SU-DHL-6 (cell line): ENCODE data around the gene SUB1.
"Not testable (repeated sequence)": the region's sequence is repeated elsewhere in the genome, so short reads cannot be mapped to it uniquely, and the experiment has no call there.

Source experiments
- H2AFZ ChIP-seq: fragments of 200-600 bp; sonication (generic); 2 replicates; pipeline ENCODE4 v1.6.1; 2014; ENCODE audit warnings: low read depth, mild to moderate bottlenecking, moderate library complexity, mixed read lengths, antibody characterized with exemption, low read length; ENCODE audit not compliant: severe bottlenecking
- H3F3A ChIP-seq: fragments of 200-600 bp; shearing (Covaris generic); 2 replicates; pipeline ENCODE4 v1.6.0; 2016; ENCODE audit warnings: antibody characterized with exemption, mild to moderate bottlenecking; ENCODE audit not compliant: insufficient read depth
- H3K27ac ChIP-seq: fragments of 200-600 bp; sonication (generic); 2 replicates; pipeline ENCODE4 v1.5.1; 2016; ENCODE audit warnings: low read depth, mild to moderate bottlenecking, low read length, moderate library complexity, mixed read lengths
- H3K27me3 ChIP-seq: fragments of 200-600 bp; sonication (generic), shearing (Covaris generic); 2 replicates; pipeline ENCODE4 v1.6.0; 2014; ENCODE audit warnings: mild to moderate bottlenecking, low read length
- H3K36me3 ChIP-seq: fragments of 200-600 bp; sonication (generic); 2 replicates; pipeline ENCODE4 v1.6.1; 2014; ENCODE audit warnings: mild to moderate bottlenecking, low read length, mixed read lengths
- H3K4me2 ChIP-seq: fragments of 300-600, 200-600 bp; shearing (Covaris generic), sonication (generic); 2 replicates; pipeline ENCODE4 v1.6.0; 2014; ENCODE audit warnings: low read length, low read depth, mild to moderate bottlenecking; ENCODE audit not compliant: poor library complexity, severe bottlenecking
- H3K4me3 ChIP-seq: fragments of 200-600 bp; sonication (generic); 2 replicates; pipeline ENCODE4 v1.5.1; 2014; ENCODE audit warnings: antibody characterized with exemption, low read length, mild to moderate bottlenecking, mixed read lengths; ENCODE audit not compliant: insufficient read depth, poor library complexity, severe bottlenecking
- H3K79me2 ChIP-seq: fragments of 200-600 bp; sonication (generic); 2 replicates; pipeline ENCODE4 v1.6.1; 2014; ENCODE audit warnings: mild to moderate bottlenecking, low read length, moderate library complexity; ENCODE audit not compliant: insufficient read depth
- H3K9ac ChIP-seq: fragments of 200-600 bp; sonication (generic); 2 replicates; pipeline ENCODE4 v1.7.0; 2014; ENCODE audit warnings: mild to moderate bottlenecking, low read length
- H3K9me2 ChIP-seq: fragments of 200-600 bp; sonication (generic); replicated peaks from 2 replicates; pipeline ENCODE4 v1.6.1; 2014; ENCODE audit warnings: low read length; ENCODE audit not compliant: insufficient read depth
- H3K9me3 ChIP-seq: fragments of 200-600 bp; sonication (generic); 2 replicates; pipeline ENCODE4 v1.6.1; 2014; ENCODE audit warnings: low read length, mixed read lengths; ENCODE audit not compliant: insufficient read depth
- H4K20me1 ChIP-seq: fragments of 200-600 bp; sonication (generic); 2 replicates; pipeline ENCODE4 v1.6.1; 2014; ENCODE audit warnings: low read depth, mild to moderate bottlenecking, antibody characterized with exemption, low read length, moderate library complexity, mixed read lengths
- EZH2phosphoT487 ChIP-seq: fragments of 200-600 bp; sonication (generic), shearing (Covaris generic); conservative IDR thresholded peaks from 2 replicates; pipeline ENCODE4 v1.6.1; 2018; ENCODE audit warnings: mild to moderate bottlenecking, antibody characterized with exemption, low read length, moderate library complexity, mixed read lengths
- TF ChIP-seq, protein P1 (sequence below): fragments of 200-600 bp; sonication (generic); IDR thresholded peaks from one replicate; pipeline ENCODE4 v1.5.1; 2017; ENCODE audit warnings: antibody characterized with exemption, mild to moderate bottlenecking, low read length, moderate library complexity; ENCODE audit not compliant: insufficient read depth, poor library complexity, severe bottlenecking

SUB1 gene

DNA sequence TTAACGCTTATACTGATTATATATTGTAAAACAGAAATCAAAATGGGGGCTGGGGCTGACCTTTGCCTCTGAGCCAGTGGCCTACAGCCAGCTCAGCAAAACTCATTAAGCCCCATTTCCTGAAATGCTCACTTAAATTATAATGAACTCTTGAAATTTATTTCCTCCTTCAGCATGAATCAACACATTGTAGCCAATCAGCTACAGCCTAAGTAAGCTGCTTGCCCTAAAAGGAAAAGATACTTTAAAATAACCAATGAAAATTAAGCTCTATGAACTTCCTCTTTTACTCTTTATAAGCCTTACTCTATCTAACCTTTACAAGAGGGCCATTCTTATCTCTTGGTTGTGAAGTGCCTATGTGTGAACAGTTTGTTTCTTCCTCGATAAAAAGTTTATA is 33.5 kb upstream of the SUB1 start:
- Histone ChIP-seq H3K27ac (no peak overlapping the region), H3K4me3 (no peak overlapping the region), H3K27me3 (no peaks in the 10 kb centered on the region), H3K9me2 (no peaks in the 10 kb centered on the region), H2AFZ (no peak overlapping the region), H3K9ac (no peak overlapping the region), H3K4me2 (no peak overlapping the region), H3F3A (no peaks in the 10 kb centered on the region), H3K9me3 (no peaks in the 10 kb centered on the region), H3K79me2 (no peaks in the 10 kb centered on the region), H4K20me1 (no peaks in the 10 kb centered on the region), H3K36me3 (no peaks in the 10 kb centered on the region)
- TF ChIP-seq EZH2phosphoT487 = no peak
- TF ChIP-seq, protein P1, sequence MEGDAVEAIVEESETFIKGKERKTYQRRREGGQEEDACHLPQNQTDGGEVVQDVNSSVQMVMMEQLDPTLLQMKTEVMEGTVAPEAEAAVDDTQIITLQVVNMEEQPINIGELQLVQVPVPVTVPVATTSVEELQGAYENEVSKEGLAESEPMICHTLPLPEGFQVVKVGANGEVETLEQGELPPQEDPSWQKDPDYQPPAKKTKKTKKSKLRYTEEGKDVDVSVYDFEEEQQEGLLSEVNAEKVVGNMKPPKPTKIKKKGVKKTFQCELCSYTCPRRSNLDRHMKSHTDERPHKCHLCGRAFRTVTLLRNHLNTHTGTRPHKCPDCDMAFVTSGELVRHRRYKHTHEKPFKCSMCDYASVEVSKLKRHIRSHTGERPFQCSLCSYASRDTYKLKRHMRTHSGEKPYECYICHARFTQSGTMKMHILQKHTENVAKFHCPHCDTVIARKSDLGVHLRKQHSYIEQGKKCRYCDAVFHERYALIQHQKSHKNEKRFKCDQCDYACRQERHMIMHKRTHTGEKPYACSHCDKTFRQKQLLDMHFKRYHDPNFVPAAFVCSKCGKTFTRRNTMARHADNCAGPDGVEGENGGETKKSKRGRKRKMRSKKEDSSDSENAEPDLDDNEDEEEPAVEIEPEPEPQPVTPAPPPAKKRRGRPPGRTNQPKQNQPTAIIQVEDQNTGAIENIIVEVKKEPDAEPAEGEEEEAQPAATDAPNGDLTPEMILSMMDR = no peak

DNA sequence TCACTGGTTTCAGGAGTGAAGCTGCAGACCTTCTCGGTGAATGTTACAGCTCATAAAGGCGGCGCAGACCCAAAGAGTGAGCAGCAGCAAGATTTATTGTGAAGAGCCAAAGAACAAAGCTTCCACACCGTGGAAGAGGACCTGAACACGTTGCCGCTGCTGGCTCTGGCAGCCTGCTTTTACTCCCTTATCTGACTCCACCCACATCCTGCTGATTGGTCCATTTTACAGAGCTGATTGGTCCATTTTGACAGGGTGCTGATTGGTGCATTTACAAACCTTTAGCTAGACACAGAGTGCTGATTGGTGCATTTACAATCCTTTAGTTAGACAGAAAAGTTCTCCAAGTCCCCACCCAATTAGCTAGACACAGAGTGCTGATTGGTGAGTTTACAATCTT is 32.9 kb upstream of the SUB1 start:
- H3K27me3 ChIP-seq, H3K9me3 ChIP-seq, H3K4me2 ChIP-seq, H3K9me2 ChIP-seq, H2AFZ ChIP-seq, H3K27ac ChIP-seq, H3K9ac ChIP-seq, H3F3A ChIP-seq, H3K79me2 ChIP-seq, H3K4me3 ChIP-seq, H3K36me3 ChIP-seq, H4K20me1 ChIP-seq: not testable (repeated sequence)

DNA sequence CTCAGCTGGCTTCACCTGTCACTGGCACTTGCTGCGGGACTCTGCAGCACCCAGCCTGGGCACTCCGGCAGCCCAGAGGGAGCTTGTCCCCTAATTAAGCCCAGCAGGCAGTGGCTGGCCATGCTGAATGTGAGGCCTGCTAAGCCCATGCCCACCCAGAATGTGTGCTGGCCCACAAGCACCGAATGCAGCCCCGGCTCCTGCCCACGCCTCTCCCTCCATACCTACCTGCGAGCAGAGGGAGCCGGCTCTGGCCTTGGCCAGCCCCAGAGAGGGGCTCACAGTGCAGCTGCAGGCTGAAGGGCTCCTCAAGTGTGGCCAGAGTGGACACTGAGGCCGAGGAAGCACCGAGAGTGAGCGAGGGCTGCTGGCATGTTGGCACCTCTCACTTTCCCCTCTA is 32.4 kb upstream of the SUB1 start:
- no peak overlapping the region for H2AFZ ChIP-seq
- no peaks in the 10 kb centered on the region for H4K20me1 ChIP-seq
- H3K27me3 ChIP-seq = no peaks in the 10 kb centered on the region
- no peak overlapping the region for H3K27ac ChIP-seq
- no peaks in the 10 kb centered on the region for H3K9me3 ChIP-seq
- no peaks in the 10 kb centered on the region for H3K79me2 ChIP-seq
- TF ChIP-seq EZH2phosphoT487 = no peak
- TF ChIP-seq, protein P1 = no peak
- H3K4me2 ChIP-seq = no peak overlapping the region
- no peak overlapping the region for H3K4me3 ChIP-seq
- H3K36me3 ChIP-seq = no peaks in the 10 kb centered on the region
- no peaks in the 10 kb centered on the region for H3F3A ChIP-seq
- H3K9me2 ChIP-seq = no peaks in the 10 kb centered on the region
- no peak overlapping the region for H3K9ac ChIP-seq

DNA sequence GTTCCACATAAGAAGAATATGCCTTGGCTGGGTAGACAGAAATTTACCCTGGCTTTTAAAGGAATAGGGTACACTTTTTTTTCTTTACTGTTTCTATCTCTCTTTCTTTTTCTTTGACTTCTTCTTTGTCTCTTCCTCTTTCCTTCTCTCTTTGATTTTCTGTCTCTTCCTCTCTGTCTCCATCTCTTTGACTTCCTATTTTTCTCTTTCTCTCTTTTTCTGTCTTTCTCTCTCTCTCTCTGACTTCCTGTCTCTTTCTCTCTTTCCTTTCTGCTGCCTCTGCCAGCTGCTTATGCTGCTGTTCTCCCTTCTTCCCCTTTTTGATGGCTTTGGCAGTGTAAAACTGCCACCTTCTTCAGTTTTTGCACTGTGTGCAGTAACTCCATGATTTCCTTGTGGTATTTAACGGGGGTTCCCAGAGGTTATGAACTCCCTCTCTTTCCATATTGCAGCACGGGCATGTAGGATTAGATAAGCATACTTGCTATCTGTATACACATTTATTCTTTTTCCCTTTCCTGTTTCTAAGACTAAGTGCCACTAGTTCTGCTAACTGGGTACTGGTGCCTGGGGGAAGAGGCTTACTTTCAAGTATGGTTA is 31.1 kb upstream of the SUB1 start:
- H3K27me3 ChIP-seq, H3K36me3 ChIP-seq, H4K20me1 ChIP-seq, H3K4me2 ChIP-seq, H3K9me2 ChIP-seq, H2AFZ ChIP-seq, H3F3A ChIP-seq, H3K27ac ChIP-seq, H3K4me3 ChIP-seq, H3K9me3 ChIP-seq, H3K79me2 ChIP-seq, H3K9ac ChIP-seq: not testable (repeated sequence)

DNA sequence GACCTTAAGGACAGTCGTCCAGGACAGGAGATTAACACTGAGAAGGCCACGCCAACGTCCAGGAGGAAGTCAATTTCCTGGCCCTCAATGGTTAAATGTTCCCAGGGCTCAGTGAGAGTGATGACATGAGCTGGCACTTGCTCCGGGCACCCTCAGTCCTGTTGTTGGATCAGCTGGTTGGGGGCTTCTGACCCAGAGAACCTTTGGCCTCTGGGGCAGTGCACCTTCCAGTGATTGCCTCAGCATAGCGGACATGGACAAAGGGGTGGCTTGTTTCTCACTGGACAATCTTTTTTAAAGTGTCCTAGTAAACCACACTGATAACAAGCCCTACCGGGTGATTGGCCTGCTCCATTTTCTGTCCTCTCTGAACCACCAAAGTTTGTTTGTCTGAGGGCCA is 28.8 kb upstream of the SUB1 start:
- H3K4me2 ChIP-seq, H3K9me2 ChIP-seq, H3K9me3 ChIP-seq, H4K20me1 ChIP-seq, H3K4me3 ChIP-seq, H3K9ac ChIP-seq, H2AFZ ChIP-seq, H3F3A ChIP-seq, H3K27ac ChIP-seq, H3K36me3 ChIP-seq, H3K79me2 ChIP-seq, H3K27me3 ChIP-seq: not testable (repeated sequence)
